Mammary microvascular endothelial cell (primary cell): ENCODE results near the gene ADGRG3. TPM values are rescaled to one million over a fixed set of nuclear protein-coding genes. Genes with fewer than 3 reads are reported as not detected.

Experiments
- total RNA-seq: library from RNA; depleted of rRNA; stranded (reverse); fragments of >200 nt; gene quantifications from 2 replicates; pipeline ENCODE4 v1.2.3, GENCODE V29; 2015

Gene ADGRG3
- total RNA-seq = 0.13 and 0.34 TPM in 2 replicates

GRCh38 chr16:57668263-57668571 is at the start of gene ADGRG3:
TSS of gene ADGRG3 (plus strand) at chr16:57668306. CDS start at chr16:57668348, 42 bp downstream.

GRCh38 chr16:57628008-57628781 is 39.9 kb upstream of the ADGRG3 start, which contains the start of gene ADGRG1:
TSS of gene ADGRG1 (plus strand) at chr16:57628630. CDS start at chr16:57650288, 21,658 bp downstream.

GRCh38 chr16:57694725-57695679 is 26.9 kb downstream of the ADGRG3 start, which contains the start of gene DRC7:
TSS of gene DRC7 (plus strand) at chr16:57694806. CDS start at chr16:57697950, 3,144 bp downstream.

GRCh38 chr16:57735755-57736418 is 67.8 kb downstream of the ADGRG3 start, which contains the start of gene KATNB1:
TSS of gene KATNB1 (plus strand) at chr16:57735770. CDS start at chr16:57737244, 1,474 bp downstream.

Other genes starting within 250 kb of the ADGRG3 start
- gene CIAPIN1, start 220.9 kb upstream of the ADGRG3 start, total RNA-seq = 59.5 and 68.2 TPM in 2 replicates
- 44.5 and 45.7 TPM in 2 replicates for gene COQ9, start 220.8 kb upstream of the ADGRG3 start, total RNA-seq
- gene POLR2C, start 205.6 kb upstream of the ADGRG3 start, total RNA-seq = 96.7 and 107 TPM in 2 replicates
- 7.8 and 10.1 TPM in 2 replicates for gene DOK4, start 181.8 kb upstream of the ADGRG3 start, total RNA-seq
- gene CCDC102A, start 131.7 kb upstream of the ADGRG3 start, total RNA-seq = 13.4 and 17.4 TPM in 2 replicates
- gene ADGRG5, start 125.7 kb upstream of the ADGRG3 start, total RNA-seq = not detected in 2 replicates
- 321 and 415 TPM in 2 replicates for gene ADGRG1, start 39.7 kb upstream of the ADGRG3 start, total RNA-seq
- gene DRC7, start 26.5 kb downstream of the ADGRG3 start, total RNA-seq = not detected in 2 replicates
- 38.5 and 40.3 TPM in 2 replicates for gene KATNB1, start 67.5 kb downstream of the ADGRG3 start, total RNA-seq
- 46.4 and 53.0 TPM in 2 replicates for gene KIFC3, start 134.2 kb downstream of the ADGRG3 start, total RNA-seq